22Rv1 (cell line): ENCODE data around the gene DHRSX.
"Not testable (repeated sequence)": the region's sequence is repeated elsewhere in the genome, so short reads cannot be mapped to it uniquely, and the experiment has no call there.

Experiments used
- H3K27ac ChIP-seq: fragments of 450-650 bp; 2 replicates; pipeline ENCODE4 v1.5.1; 2017
- CTCF ChIP-seq: fragments of 450-650 bp; IDR thresholded peaks from 2 replicates; pipeline ENCODE4 v1.5.1; 2017; ENCODE audit warnings: mild to moderate bottlenecking
- ZFX ChIP-seq: fragments of 450-650 bp; IDR thresholded peaks from 2 replicates; pipeline ENCODE4 v1.6.1; 2017; ENCODE audit warnings: antibody characterized with exemption, borderline replicate concordance

The DHRSX gene

DNA sequence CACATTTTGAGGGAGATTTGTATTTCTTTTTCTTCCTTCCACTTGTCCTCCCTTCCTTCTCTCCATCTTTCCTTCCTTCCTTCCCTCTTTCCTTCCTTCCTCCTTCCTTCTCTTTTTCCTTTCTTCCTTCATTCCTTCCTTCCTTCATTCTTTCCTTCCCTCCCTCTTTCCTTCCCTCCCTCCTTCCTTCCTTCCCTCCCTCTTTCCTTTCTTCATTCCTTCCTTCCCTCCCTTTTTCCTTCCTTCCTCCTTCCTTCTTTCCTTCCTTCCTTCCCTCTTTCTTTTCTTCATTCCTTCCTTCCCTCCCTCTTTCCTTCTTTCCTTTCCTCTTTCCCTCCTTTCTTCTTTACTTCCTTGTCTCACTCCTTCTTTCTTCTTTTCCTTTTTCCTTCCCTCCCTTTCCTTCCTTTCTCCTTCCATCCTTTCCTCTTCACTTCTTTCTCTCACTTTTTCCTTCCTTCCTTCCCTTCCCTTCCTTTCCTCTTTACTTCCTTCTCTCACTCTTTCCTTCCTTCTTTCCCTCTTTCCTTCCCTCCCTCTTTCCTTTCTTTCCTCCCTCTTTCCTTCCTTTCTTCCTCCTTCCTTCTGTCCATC, 74.4 kb downstream of the DHRSX start:
- TF ChIP-seq ZFX (no peak), CTCF (no peak)
- no peak overlapping the region for H3K27ac ChIP-seq

DNA sequence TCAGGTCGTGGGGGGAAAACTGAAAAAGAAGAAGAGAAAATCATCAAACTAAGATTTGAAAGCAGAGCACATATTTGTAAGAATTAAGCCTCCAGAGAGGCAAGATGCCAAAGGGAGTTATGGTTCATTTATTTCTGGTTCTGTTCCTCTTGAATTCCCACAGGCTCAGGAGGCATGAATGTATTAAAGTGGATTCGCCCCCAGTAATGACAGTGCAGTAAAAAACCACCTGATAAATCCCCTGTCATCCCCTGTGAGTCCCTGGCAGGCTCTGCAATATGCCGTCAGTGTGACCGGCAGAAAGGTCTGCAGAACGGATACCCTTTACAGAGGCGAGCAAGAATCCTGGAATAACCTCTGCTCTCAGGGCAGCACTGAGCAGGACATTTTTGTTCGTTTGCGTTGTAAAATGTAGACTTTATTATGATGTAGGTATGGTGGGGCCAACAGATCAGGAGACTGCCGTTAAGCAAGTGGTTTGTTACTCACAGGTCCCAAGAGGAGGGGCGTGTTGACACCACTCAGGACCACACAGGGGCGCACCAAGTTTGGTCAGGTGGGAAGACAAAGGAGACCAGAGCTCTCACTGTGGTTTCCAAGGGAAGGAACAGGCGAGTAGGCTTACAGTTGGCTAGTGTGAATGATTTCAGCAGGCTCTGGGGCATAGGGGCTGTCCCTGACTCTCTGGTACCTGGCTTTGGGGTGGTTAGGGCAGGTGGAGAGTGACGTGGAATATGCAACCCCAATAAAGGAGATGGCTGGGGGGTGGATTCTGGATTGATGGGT, 75.3 kb downstream of the DHRSX start:
- H3K27ac ChIP-seq: no peak overlapping the region
- no peak for TF ChIP-seq CTCF
- no peak for TF ChIP-seq ZFX

DNA sequence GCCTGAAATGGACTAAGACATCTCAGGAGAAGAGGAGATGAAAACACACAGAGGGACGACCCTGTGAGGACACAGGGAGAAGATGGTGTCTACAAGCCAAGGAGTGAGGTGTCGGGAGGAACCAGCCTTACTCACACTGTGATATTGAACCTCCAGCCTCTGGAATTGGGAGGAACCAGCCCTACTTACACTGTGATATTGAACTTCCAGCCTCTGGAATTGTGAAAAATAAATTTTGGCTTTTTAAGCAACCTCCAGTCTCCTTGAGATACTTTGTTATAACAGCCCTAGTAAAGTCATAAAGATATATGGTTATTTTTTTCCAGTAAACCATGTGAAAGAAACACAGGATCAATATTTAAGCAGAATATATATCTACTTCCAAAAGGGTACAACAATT, 76.5 kb downstream of the DHRSX start:
- no peak overlapping the region for H3K27ac ChIP-seq
- no peak for TF ChIP-seq CTCF
- no peak for TF ChIP-seq ZFX

DNA sequence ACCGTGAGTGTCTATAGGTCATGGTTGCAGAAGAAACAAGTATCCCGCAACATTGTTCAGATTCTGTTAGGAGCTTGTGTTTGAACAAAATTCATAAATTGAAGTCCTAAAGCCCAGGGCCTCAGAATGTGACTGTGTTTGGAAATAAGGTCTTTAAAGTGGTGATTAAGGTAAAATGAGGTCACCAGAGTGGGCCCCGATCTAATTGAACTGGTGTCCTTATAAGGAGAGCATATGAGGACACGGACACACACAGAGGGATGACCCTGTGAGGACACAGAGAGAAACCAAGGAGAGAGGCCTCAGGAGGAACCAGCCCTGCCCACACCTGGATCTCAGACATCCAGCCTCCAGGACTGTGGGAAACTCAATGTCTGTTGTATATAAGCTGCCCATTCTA, 76.9 kb downstream of the DHRSX start:
- H3K27ac ChIP-seq: no peak overlapping the region
- TF ChIP-seq CTCF (no peak), ZFX (no peak)

DNA sequence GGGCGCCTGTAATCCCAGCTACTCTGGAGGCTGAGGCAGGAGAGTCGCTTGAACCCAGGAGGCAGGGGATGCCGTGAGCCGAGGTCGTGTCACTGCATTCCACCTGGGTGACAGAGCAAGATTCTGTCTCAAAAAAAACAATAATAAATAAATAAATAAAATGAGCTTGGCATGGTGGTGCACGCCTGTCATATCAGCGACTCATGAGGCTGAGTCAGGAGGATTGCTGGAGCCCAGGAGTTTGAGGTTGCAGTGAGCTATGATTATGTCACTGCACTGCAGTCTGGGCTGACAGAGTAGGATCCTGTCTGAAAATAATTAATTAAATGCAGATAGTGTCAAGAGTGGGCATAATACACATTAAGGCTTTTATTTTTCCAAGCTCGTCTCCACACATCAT, 77.5 kb downstream of the DHRSX start:
- TF ChIP-seq ZFX (no peak), CTCF (no peak)
- H3K27ac ChIP-seq: no peak overlapping the region

GRCh38 chrX:2419418-2419817, 81.4 kb downstream of the DHRSX start:
- H3K27ac ChIP-seq: not testable (repeated sequence)

- H3K27ac ChIP-seq: no peak overlapping the region
- TF ChIP-seq ZFX (no peak), CTCF (no peak)
Observed at GRCh38 chrX:2418000-2418399, 82.8 kb downstream of the DHRSX start.
